GM18519 (cell line): Measurements from ENCODE around the gene ME2.
"Not testable (repeated sequence)": the region's sequence is repeated elsewhere in the genome, so short reads cannot be mapped to it uniquely, and the experiment has no call there.

Source experiments
- ATAC-seq: cut with Tn5 transposase; IDR thresholded peaks from one replicate; pipeline ENCODE4 v1.9.1; 2021; ENCODE audit warnings: mild to moderate bottlenecking, moderate library complexity; ENCODE audit not compliant: unreplicated experiment, low FRiP score

ME2 gene

GRCh38 chr18:50911006-50911405 is 32.1 kb downstream of the ME2 start:
- ATAC-seq: no peak

- no peak for ATAC-seq
Measured at GRCh38 chr18:50917021-50917420, 38.1 kb downstream of the ME2 start.

- no peak for ATAC-seq
Measured at GRCh38 chr18:50918153-50918552, 39.2 kb downstream of the ME2 start.

GRCh38 chr18:50924372-50924771 is 45.5 kb downstream of the ME2 start:
- ATAC-seq: no peak

- no peak for ATAC-seq
Measured at GRCh38 chr18:50926521-50926920, 47.6 kb downstream of the ME2 start.

- no peak for ATAC-seq
Measured at GRCh38 chr18:50928551-50928950, 49.6 kb downstream of the ME2 start.

GRCh38 chr18:50933684-50934083 is 54.8 kb downstream of the ME2 start:
- no peak for ATAC-seq

GRCh38 chr18:50934545-50935211 is 55.8 kb downstream of the ME2 start:
- ATAC-seq: no peak

- no peak for ATAC-seq
Measured at GRCh38 chr18:50935493-50936191, 56.7 kb downstream of the ME2 start.

- no peak for ATAC-seq
Measured at GRCh38 chr18:50937183-50937582, 58.3 kb downstream of the ME2 start.

GRCh38 chr18:50938912-50939311 is 60.0 kb downstream of the ME2 start:
- ATAC-seq: no peak

GRCh38 chr18:50944245-50944932 is 65.5 kb downstream of the ME2 start:
- ATAC-seq: no peak

GRCh38 chr18:50945918-50946317 is 67.0 kb downstream of the ME2 start:
- ATAC-seq: not testable (repeated sequence)

GRCh38 chr18:50947899-50948298 is 69.0 kb downstream of the ME2 start:
- no peak for ATAC-seq

GRCh38 chr18:50949185-50949584 is 70.3 kb downstream of the ME2 start:
- ATAC-seq: no peak

- ATAC-seq: no peak
Measured at GRCh38 chr18:50950626-50951025, 71.7 kb downstream of the ME2 start.

- no peak for ATAC-seq
Measured at GRCh38 chr18:50953822-50954221, 74.9 kb downstream of the ME2 start.

- no peak for ATAC-seq
Measured at GRCh38 chr18:50955253-50955652, 76.3 kb downstream of the ME2 start.

GRCh38 chr18:50956116-50956515 is 77.2 kb downstream of the ME2 start:
- no peak for ATAC-seq

GRCh38 chr18:50961974-50962373 is 83.1 kb downstream of the ME2 start:
- ATAC-seq: no peak
